Body of pancreas (tissue), 4 donors: ENCODE results near the gene NTN4. TPM values are rescaled to one million over a fixed set of nuclear protein-coding genes. Genes with fewer than 3 reads are reported as not detected.
A peak's percentile ranks its signal among the peaks of the same experiment; 100 is the strongest.
"Not testable (repeated sequence)": the region's sequence is repeated elsewhere in the genome, so short reads cannot be mapped to it uniquely, and the experiment has no call there.

Source experiments
- ATAC-seq: fragments of 150-250 bp; one replicate; pipeline ENCODE4 v1.9.1; 2016
- DNase-seq, 4 donors: peaks; one replicate each; pipeline ENCODE4 v3.0.0-alpha.2; 2019
- H3K27ac ChIP-seq, 4 donors: fragments of 200-600 bp; sonication (generic); 1 replicate in 3 of 4; 2 replicates in 1 of 4; pipeline versions ENCODE4 v1.5.1 to v1.6.1; 2016 to 2019; ENCODE audit warnings: mild to moderate bottlenecking in 1 of 4, mixed read lengths in 1 of 4, moderate library complexity in 1 of 4
- H3K27me3 ChIP-seq, 2 donors: fragments of 200-600 bp; sonication (generic); one replicate each; pipeline ENCODE4 v1.6.0; 2016; ENCODE audit warnings: mild to moderate bottlenecking in 1 of 2
- H3K36me3 ChIP-seq, 2 donors: fragments of 200-600 bp; sonication (generic); replicated peaks in 1 of 2; 2 replicates each; pipeline ENCODE4 v1.5.1; 2016; ENCODE audit warnings: low read depth in 2 of 2; ENCODE audit not compliant: insufficient read depth in 1 of 2
- H3K4me1 ChIP-seq: fragments of 200-600 bp; sonication (generic); one replicate; pipeline ENCODE4 v1.6.0; 2016
- H3K4me3 ChIP-seq, 2 donors: fragments of 200-600 bp; sonication (generic); 1 replicate in 1 of 2; 2 replicates in 1 of 2; pipeline ENCODE4 v1.5.1; 2016 to 2019
- H3K9me3 ChIP-seq, 3 donors: fragments of 200-600 bp; sonication (generic); 1 replicate in 2 of 3; 2 replicates in 1 of 3; pipeline ENCODE4 v1.5.1; 2016
- POLR2A ChIP-seq, 3 donors: fragments of 450-650 bp; IDR thresholded peaks; one replicate each; pipeline ENCODE4 v1.6.1; 2016; ENCODE audit warnings: antibody characterized with exemption in 3 of 3, mild to moderate bottlenecking in 2 of 3
- WGBS, 2 donors: methylation state at CpG; one replicate each; pipeline ENCODE4 v1.1.5; 2017; 5-methylcytosine and 5-hydroxymethylcytosine counted together
- intact Hi-C: fragments of 100-400 bp; cut with DNase I; formaldehyde crosslinking; loops from one replicate; pipeline ENCODE4 v1.15.1; 2023
- total RNA-seq, 2 donors: library from RNA; depleted of rRNA; stranded (reverse); fragments of >200 nt; gene quantifications; one replicate each; pipeline ENCODE4 v1.1.0, GENCODE V29; 2016
- TF ChIP-seq, protein P1 (sequence below), 7 experiments: fragments of 450-650 bp in 4 of 7; fragments of 200-600 bp in 3 of 7; sonication (generic) in 3 of 7; IDR thresholded peaks; one replicate each; pipeline ENCODE4 v1.5.1; 2016 to 2019; ENCODE audit warnings: antibody characterized with exemption in 7 of 7

The NTN4 gene
- total RNA-seq, 2 donors from 2014 or later: 47.7 to 62.0 TPM

DNA sequence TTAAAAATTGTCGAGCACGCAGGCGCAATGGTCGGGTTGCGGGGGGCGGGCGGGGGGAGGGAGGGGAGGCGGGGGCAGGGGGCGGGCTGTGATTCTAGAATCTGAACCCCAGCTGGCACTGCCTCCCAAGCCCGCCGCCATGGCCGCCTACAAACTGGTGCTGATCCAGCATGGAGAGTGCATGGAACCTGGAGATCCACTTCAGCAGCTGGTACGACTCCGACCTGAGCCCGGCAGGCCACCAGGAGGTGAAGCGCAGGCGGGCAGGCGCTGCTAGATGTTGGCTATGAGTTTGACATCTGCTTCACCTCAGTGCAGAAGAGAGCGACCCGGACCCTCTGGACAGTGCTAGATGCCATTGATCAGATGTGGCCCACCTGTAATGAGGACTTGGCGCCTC, 118.4 kb downstream of the NTN4 start:
- no peak for TF ChIP-seq POLR2A (IDR thresholded peaks at IDR 0.05)
- TF ChIP-seq, protein P1, sequence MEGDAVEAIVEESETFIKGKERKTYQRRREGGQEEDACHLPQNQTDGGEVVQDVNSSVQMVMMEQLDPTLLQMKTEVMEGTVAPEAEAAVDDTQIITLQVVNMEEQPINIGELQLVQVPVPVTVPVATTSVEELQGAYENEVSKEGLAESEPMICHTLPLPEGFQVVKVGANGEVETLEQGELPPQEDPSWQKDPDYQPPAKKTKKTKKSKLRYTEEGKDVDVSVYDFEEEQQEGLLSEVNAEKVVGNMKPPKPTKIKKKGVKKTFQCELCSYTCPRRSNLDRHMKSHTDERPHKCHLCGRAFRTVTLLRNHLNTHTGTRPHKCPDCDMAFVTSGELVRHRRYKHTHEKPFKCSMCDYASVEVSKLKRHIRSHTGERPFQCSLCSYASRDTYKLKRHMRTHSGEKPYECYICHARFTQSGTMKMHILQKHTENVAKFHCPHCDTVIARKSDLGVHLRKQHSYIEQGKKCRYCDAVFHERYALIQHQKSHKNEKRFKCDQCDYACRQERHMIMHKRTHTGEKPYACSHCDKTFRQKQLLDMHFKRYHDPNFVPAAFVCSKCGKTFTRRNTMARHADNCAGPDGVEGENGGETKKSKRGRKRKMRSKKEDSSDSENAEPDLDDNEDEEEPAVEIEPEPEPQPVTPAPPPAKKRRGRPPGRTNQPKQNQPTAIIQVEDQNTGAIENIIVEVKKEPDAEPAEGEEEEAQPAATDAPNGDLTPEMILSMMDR (IDR thresholded peaks at IDR 0.05): no peak
- H3K4me1 ChIP-seq: peaks cover 24% of the 10 kb centered on the region
- peaks cover 0 to 2% of the 10 kb centered on the region in 2 donors for H3K36me3 ChIP-seq
- no peaks in the 10 kb centered on the region for H3K27me3 ChIP-seq
- intact Hi-C loops: no loop called here
- no peak for DNase-seq
- no peak overlapping the region for H3K4me3 ChIP-seq
- no peaks in the 10 kb centered on the region for H3K9me3 ChIP-seq
- no peak for ATAC-seq
- WGBS, 2 donors: 92 to 97% methylated on average over 14 to 20 of the region's 21 CpGs
- H3K27ac ChIP-seq: no peak overlapping the region

DNA sequence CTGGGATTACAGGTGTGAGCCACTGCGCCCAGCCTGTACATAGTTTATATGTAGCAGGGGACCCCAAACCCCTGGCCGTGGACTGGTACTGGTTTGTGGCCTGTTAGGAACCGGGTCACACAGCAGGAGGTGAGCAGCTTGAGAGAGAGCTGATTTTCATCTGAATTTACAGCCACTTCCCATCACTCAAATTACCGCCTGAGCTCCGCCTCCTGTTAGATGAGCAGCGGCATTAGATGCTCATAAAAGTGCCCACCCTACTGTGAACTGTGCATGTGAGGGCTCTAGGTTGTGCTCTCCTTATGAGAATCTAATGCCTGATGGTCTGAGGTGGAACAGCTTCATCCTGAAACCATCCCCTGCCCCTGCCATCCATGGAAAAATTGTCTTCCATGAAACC, 119.3 kb downstream of the NTN4 start:
- TF ChIP-seq, protein P1 (IDR thresholded peaks at IDR 0.05): no peak
- no peak for TF ChIP-seq POLR2A (IDR thresholded peaks at IDR 0.05)
- DNase-seq (no peak), ATAC-seq (no peak)
- no peak overlapping the region for H3K27ac ChIP-seq
- no peak overlapping the region for H3K4me3 ChIP-seq
- no peaks in the 10 kb centered on the region for H3K27me3 ChIP-seq
- H3K9me3 ChIP-seq: no peaks in the 10 kb centered on the region
- WGBS, 2 donors: 88 to 96% methylated on average over 6 of the region's 6 CpGs
- intact Hi-C loops: no loop called here
- H3K4me1 ChIP-seq: peaks cover 24% of the 10 kb centered on the region
- peaks cover 0 to 2% of the 10 kb centered on the region in 2 donors for H3K36me3 ChIP-seq

DNA sequence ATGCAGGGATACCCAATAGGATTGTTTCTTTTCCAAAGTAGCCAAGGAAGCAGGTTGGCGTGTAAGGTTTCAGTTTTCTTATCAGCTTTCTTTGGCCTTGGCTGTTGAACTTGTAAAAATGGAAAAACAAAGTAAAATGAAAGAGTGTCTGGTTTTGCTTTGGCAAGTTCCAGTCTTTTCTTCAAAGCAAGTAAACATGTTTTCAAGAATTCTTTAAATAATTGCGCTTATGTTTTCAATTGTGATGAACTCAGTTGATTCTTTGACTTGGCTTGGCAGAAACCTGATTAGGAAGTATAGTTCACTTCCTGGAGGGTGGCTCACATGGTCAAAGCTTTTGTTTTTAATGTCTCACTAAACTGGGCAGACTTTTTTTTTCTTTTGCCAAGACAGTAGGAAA, 127.0 kb downstream of the NTN4 start:
- 24% methylated on average over 2 of the region's 2 CpGs for WGBS, 2 donors
- intact Hi-C loops: no loop called here
- Histone ChIP-seq H3K9me3 (no peaks in the 10 kb centered on the region), H3K27ac (peak overlapping the region in 3 of 4 donors; percentile 62 to 82 (median 72)), H3K4me3 (no peak overlapping the region), H3K27me3 (no peaks in the 10 kb centered on the region), H3K36me3 (peaks cover 2 to 6% of the 10 kb centered on the region in 2 donors), H3K4me1 (peaks cover 42% of the 10 kb centered on the region)
- TF ChIP-seq, protein P1 (IDR thresholded peaks at IDR 0.05): no peak
- no peak for TF ChIP-seq POLR2A (IDR thresholded peaks at IDR 0.05)
- peak in 1 of 4 donors; percentile 25 for DNase-seq
- ATAC-seq: peak; percentile 69

DNA sequence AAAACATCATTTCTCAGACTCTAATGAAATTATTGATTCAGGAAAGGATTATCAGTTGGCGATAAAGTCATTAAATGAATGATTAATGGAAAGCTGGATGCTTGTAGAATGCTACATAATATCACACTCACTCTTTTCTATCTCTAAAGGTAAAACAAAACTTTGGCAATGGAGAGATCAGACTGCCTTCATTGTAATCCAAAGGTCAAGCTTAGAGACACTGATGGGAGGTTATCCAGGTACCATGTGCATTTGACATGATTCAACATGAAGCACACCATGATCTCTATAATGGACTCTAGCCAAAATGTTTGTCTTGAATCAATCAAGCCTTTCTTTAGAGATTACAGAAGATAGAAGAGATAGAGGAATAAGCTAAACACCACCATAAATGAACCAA, 129.2 kb downstream of the NTN4 start:
- peaks cover 2 to 6% of the 10 kb centered on the region in 2 donors for H3K36me3 ChIP-seq
- H3K9me3 ChIP-seq: no peaks in the 10 kb centered on the region
- DNase-seq: no peak
- no peak for ATAC-seq
- intact Hi-C loops: no loop called here
- WGBS, 2 donors: 18 to 24% methylated on average over 1 of the region's 1 CpG
- no peak overlapping the region for H3K4me3 ChIP-seq
- no peaks in the 10 kb centered on the region for H3K27me3 ChIP-seq
- TF ChIP-seq, protein P1 (IDR thresholded peaks at IDR 0.05): no peak
- no peak for TF ChIP-seq POLR2A (IDR thresholded peaks at IDR 0.05)
- peaks cover 33% of the 10 kb centered on the region for H3K4me1 ChIP-seq
- H3K27ac ChIP-seq: no peak overlapping the region

DNA sequence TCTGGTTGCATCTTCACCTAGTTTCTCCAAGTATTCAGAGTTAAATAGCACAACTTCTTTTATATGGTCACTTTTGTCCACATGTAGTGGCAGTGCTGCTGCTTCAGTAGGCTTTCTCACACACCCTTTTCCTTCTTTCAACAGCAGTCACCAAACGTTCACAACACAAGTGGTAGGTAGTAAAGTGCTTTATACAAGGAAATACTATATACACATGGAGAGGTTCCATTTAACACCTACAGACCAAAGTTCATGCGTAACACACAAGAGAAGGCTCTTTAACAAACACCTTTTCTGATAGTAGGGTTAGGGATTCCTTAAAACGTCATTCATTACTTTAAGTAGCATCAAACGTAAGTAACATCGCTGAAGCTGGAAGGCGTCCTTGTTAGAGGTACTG, 132.2 kb downstream of the NTN4 start:
- no peak for ATAC-seq
- H3K36me3 ChIP-seq: no peaks in the 10 kb centered on the region
- intact Hi-C loops: no loop called here
- no peaks in the 10 kb centered on the region for H3K27me3 ChIP-seq
- no peak for TF ChIP-seq POLR2A (IDR thresholded peaks at IDR 0.05)
- TF ChIP-seq, protein P1 (IDR thresholded peaks at IDR 0.05): no peak
- H3K9me3 ChIP-seq: no peaks in the 10 kb centered on the region
- no peak overlapping the region for H3K4me3 ChIP-seq
- H3K4me1 ChIP-seq: peaks cover 21% of the 10 kb centered on the region
- WGBS, 2 donors: 73 to 87% methylated on average over 6 of the region's 6 CpGs
- DNase-seq: no peak
- H3K27ac ChIP-seq: no peak overlapping the region

DNA sequence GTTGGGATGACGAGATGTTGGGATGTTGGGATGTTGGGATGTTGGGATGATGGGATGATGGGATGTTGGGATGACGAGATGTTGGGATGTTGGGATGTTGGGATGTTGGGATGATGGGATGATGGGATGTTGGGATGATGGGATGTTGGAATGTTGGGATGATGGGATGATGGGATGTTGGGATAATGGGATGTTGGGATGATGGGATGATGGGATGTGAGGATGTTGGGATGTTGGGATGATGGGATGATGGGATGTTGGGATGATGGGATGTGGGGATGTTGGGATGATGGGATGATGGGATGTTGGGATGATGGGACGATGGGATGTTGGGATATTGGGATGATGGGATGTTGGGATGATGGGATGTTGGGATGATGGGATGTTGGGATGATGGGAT, 135.9 kb downstream of the NTN4 start:
- 89 to 92% methylated on average over 3 of the region's 3 CpGs for WGBS, 2 donors
- DNase-seq, H3K36me3 ChIP-seq, ATAC-seq, intact Hi-C loops, H3K27ac ChIP-seq, H3K27me3 ChIP-seq, H3K4me1 ChIP-seq, H3K4me3 ChIP-seq, H3K9me3 ChIP-seq: not testable (repeated sequence)
